Measurements from ENCODE around the gene REV1. TPM values are rescaled to one million over a fixed set of nuclear protein-coding genes. Genes with fewer than 3 reads are reported as not detected.
"Not testable (repeated sequence)": the region's sequence is repeated elsewhere in the genome, so short reads cannot be mapped to it uniquely, and the experiment has no call there.

Gene REV1
- total RNA-seq, 1 donor from 2014 or later, result 24.4 TPM

- Mint-ChIP-seq H3K4me1 (ENCODE audit: low read depth, unreplicated experiment) (no peaks in the 10 kb centered on the region), H3K27me3 (ENCODE audit: low read depth, unreplicated experiment) (no peaks in the 10 kb centered on the region), H3K9me3 (ENCODE audit: unreplicated experiment) (no peaks in the 10 kb centered on the region), H3K36me3 (ENCODE audit: low read depth, unreplicated experiment) (peaks cover 13% of the 10 kb centered on the region), H3K4me3 (ENCODE audit: unreplicated experiment) (no peak overlapping the region), H3K27ac (ENCODE audit: unreplicated experiment) (no peak overlapping the region)
- no peaks in the 10 kb centered on the region for H3K79me2 ChIP-seq (ENCODE audit: insufficient read depth, low read length)
- no peak for FAIRE-seq
- H3K27me3 ChIP-seq (ENCODE audit: insufficient read depth, low read length), result no peaks in the 10 kb centered on the region
- peaks cover 4% of the 10 kb centered on the region for H4K20me1 ChIP-seq (ENCODE audit: insufficient read depth, low read length)
- H3K4me1 ChIP-seq (ENCODE audit: insufficient read depth, low read length), result no peaks in the 10 kb centered on the region
- no peak overlapping the region for H2AFZ ChIP-seq (ENCODE audit: low read depth, low read length)
- no peaks in the 10 kb centered on the region for H3K9me3 ChIP-seq (ENCODE audit: insufficient read depth, low read depth, low read length)
- H3K36me3 ChIP-seq (ENCODE audit: insufficient read depth, low read length), result peaks cover 56% of the 10 kb centered on the region
- no peak overlapping the region for H3K4me2 ChIP-seq (ENCODE audit: low read length)
- TF ChIP-seq CTCF (IDR thresholded peaks at IDR 0.05; ENCODE audit: insufficient read depth, low read depth, low read length) (no peak), EZH2 (IDR thresholded peaks at IDR 0.05; ENCODE audit: insufficient read depth, low read length) (no peak)
- DNase-seq (ENCODE audit: low read depth), result no peak
- H3K9ac ChIP-seq (ENCODE audit: low read length), result no peak overlapping the region
- H3K4me3 ChIP-seq (ENCODE audit: insufficient read depth, low read depth, low read length), result no peak overlapping the region
- H3K27ac ChIP-seq (ENCODE audit: low read depth, low read length), result no peak overlapping the region
Measured at GRCh38 chr2:99365661-99366060, 124.2 kb downstream of the REV1 start.

- Mint-ChIP-seq H3K9me3 (ENCODE audit: unreplicated experiment) (no peaks in the 10 kb centered on the region), H3K4me3 (ENCODE audit: unreplicated experiment) (no peak overlapping the region), H3K36me3 (ENCODE audit: low read depth, unreplicated experiment) (no peaks in the 10 kb centered on the region), H3K4me1 (ENCODE audit: low read depth, unreplicated experiment) (peaks cover 11% of the 10 kb centered on the region), H3K27ac (ENCODE audit: unreplicated experiment) (no peak overlapping the region), H3K27me3 (ENCODE audit: low read depth, unreplicated experiment) (no peaks in the 10 kb centered on the region)
- no peak overlapping the region for H3K27ac ChIP-seq (ENCODE audit: low read depth, low read length)
- H3K9ac ChIP-seq (ENCODE audit: low read length), result no peak overlapping the region
- H3K79me2 ChIP-seq (ENCODE audit: insufficient read depth, low read length), result peaks cover 84% of the 10 kb centered on the region
- no peaks in the 10 kb centered on the region for H3K27me3 ChIP-seq (ENCODE audit: insufficient read depth, low read length)
- H4K20me1 ChIP-seq (ENCODE audit: insufficient read depth, low read length), result peaks cover 63% of the 10 kb centered on the region
- TF ChIP-seq CTCF (IDR thresholded peaks at IDR 0.05; ENCODE audit: insufficient read depth, low read depth, low read length) (no peak), EZH2 (IDR thresholded peaks at IDR 0.05; ENCODE audit: insufficient read depth, low read length) (no peak)
- H3K4me1 ChIP-seq (ENCODE audit: insufficient read depth, low read length), result no peaks in the 10 kb centered on the region
- no peaks in the 10 kb centered on the region for H3K9me3 ChIP-seq (ENCODE audit: insufficient read depth, low read depth, low read length)
- no peak for FAIRE-seq
- H3K4me3 ChIP-seq (ENCODE audit: insufficient read depth, low read depth, low read length), result no peak overlapping the region
- H3K4me2 ChIP-seq (ENCODE audit: low read length), result no peak overlapping the region
- no peak for DNase-seq (ENCODE audit: low read depth)
- peaks cover 10% of the 10 kb centered on the region for H3K36me3 ChIP-seq (ENCODE audit: insufficient read depth, low read length)
- H2AFZ ChIP-seq (ENCODE audit: low read depth, low read length), result no peak overlapping the region
Measured at GRCh38 chr2:99356853-99357252, 133.0 kb downstream of the REV1 start.

DNA sequence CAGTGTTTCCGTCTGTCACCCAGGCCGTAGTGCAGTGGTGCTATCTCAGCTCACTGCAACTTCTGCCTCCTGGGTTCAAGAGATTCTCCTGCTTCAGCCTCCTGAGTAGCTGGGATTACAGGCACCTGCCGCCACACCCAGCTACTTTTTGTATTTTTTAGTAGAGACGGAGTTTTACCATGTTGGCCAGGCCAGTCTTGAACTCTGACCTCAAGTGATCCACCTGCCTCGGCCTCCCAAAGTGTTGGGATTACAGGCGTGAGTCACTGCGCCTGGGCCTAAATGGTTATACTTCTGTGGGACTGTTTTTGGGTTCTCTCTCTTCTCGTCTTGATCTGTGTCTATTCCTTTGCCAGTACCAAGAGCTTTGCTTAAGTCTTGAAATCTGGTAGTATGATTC lies 135.0 kb downstream of the REV1 start:
- not testable (repeated sequence) for H3K36me3 Mint-ChIP-seq (ENCODE audit: low read depth, unreplicated experiment); H3K27ac Mint-ChIP-seq (ENCODE audit: unreplicated experiment); H2AFZ ChIP-seq (ENCODE audit: low read depth, low read length); DNase-seq (ENCODE audit: low read depth); H3K9me3 Mint-ChIP-seq (ENCODE audit: unreplicated experiment); H3K9ac ChIP-seq (ENCODE audit: low read length); FAIRE-seq; H3K27me3 Mint-ChIP-seq (ENCODE audit: low read depth, unreplicated experiment); H3K4me2 ChIP-seq (ENCODE audit: low read length); H3K4me3 ChIP-seq (ENCODE audit: insufficient read depth, low read depth, low read length); H3K4me1 ChIP-seq (ENCODE audit: insufficient read depth, low read length); H3K4me3 Mint-ChIP-seq (ENCODE audit: unreplicated experiment); H3K9me3 ChIP-seq (ENCODE audit: insufficient read depth, low read depth, low read length); H3K27ac ChIP-seq (ENCODE audit: low read depth, low read length); H3K27me3 ChIP-seq (ENCODE audit: insufficient read depth, low read length); H3K36me3 ChIP-seq (ENCODE audit: insufficient read depth, low read length)
- Histone ChIP-seq H3K79me2 (ENCODE audit: insufficient read depth, low read length) (peaks cover 96% of the 10 kb centered on the region), H4K20me1 (ENCODE audit: insufficient read depth, low read length) (peaks cover 82% of the 10 kb centered on the region)
- peaks cover 14% of the 10 kb centered on the region for H3K4me1 Mint-ChIP-seq (ENCODE audit: low read depth, unreplicated experiment)

Measured in astrocyte (in vitro differentiated cells and primary cell).